Breast epithelium (tissue), 3 donors: ENCODE results near the gene SGSM2.

Experiments
- POLR2A ChIP-seq: fragments of 450-650 bp; IDR thresholded peaks from one replicate; pipeline ENCODE4 v1.6.1; 2016; ENCODE audit warnings: antibody characterized with exemption, mild to moderate bottlenecking, moderate library complexity
- POLR2AphosphoS5 ChIP-seq, 3 donors: sonication (generic); formaldehyde crosslinking; IDR thresholded peaks; one replicate each; pipeline ENCODE4 v1.6.1; 2017; ENCODE audit warnings: antibody characterized with exemption in 3 of 3
- TF ChIP-seq, protein P1 (sequence below), 3 donors: fragments of 450-650 bp; IDR thresholded peaks; one replicate each; pipeline ENCODE4 v1.5.1; 2016 to 2017; ENCODE audit warnings: antibody characterized with exemption in 3 of 3, mild to moderate bottlenecking in 3 of 3, moderate library complexity in 3 of 3

GRCh38 chr17:2393954-2394749 lies 56.9 kb downstream of the SGSM2 start:
- TF ChIP-seq, protein P1, sequence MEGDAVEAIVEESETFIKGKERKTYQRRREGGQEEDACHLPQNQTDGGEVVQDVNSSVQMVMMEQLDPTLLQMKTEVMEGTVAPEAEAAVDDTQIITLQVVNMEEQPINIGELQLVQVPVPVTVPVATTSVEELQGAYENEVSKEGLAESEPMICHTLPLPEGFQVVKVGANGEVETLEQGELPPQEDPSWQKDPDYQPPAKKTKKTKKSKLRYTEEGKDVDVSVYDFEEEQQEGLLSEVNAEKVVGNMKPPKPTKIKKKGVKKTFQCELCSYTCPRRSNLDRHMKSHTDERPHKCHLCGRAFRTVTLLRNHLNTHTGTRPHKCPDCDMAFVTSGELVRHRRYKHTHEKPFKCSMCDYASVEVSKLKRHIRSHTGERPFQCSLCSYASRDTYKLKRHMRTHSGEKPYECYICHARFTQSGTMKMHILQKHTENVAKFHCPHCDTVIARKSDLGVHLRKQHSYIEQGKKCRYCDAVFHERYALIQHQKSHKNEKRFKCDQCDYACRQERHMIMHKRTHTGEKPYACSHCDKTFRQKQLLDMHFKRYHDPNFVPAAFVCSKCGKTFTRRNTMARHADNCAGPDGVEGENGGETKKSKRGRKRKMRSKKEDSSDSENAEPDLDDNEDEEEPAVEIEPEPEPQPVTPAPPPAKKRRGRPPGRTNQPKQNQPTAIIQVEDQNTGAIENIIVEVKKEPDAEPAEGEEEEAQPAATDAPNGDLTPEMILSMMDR (IDR thresholded peaks at IDR 0.05) = no peak
- TF ChIP-seq POLR2AphosphoS5 (IDR thresholded peaks at IDR 0.05) (no peak), POLR2A (no peak)
